Measurements from ENCODE around the gene INPP5E. TPM values are rescaled to one million over a fixed set of nuclear protein-coding genes. Genes with fewer than 3 reads are reported as not detected.

The INPP5E gene
- total and polyA plus RNA-seq, 2 donors (not counting 1 experiment from before 2014, with no cell fraction given) = 31.0 to 33.1 TPM

- H3K9me3 ChIP-seq (ENCODE audit: control extremely low read depth in 1 of 3, control insufficient read depth in 2 of 3, insufficient read depth in 1 of 3, low read length in 2 of 3) = no peaks in the 10 kb centered on the region
- Mint-ChIP-seq H3K27ac (no peak overlapping the region), H3K27me3 (no peaks in the 10 kb centered on the region), H3K9me3 (ENCODE audit: insufficient read depth) (no peaks in the 10 kb centered on the region), H3K4me3 (no peak overlapping the region), H3K4me1 (no peaks in the 10 kb centered on the region)
- DNase-seq = no peak
- H2AFZ ChIP-seq (ENCODE audit: insufficient read depth, low read depth, low read length, poor library complexity, severe bottlenecking) = no peak overlapping the region
- TF ChIP-seq CTCF (IDR thresholded peaks at IDR 0.05) (no peak), EZH2 (IDR thresholded peaks at IDR 0.05; ENCODE audit: borderline replicate concordance, insufficient read depth, low read depth, low read length, poor library complexity, severe bottlenecking) (no peak)
- peaks cover 0 to 92% of the 10 kb centered on the region in 2 experiments for H3K36me3 ChIP-seq (replicated peaks in 1 of 2; ENCODE audit: control extremely low read depth in 1 of 2, control insufficient read depth in 1 of 2, extremely low read depth in 1 of 2, insufficient read depth in 2 of 2, low read length in 1 of 2)
- no peak overlapping the region for H3K9ac ChIP-seq (ENCODE audit: low read length)
- no peak for ATAC-seq (ENCODE audit: low read depth)
- CTCF ChIA-PET = interaction anchor here (0.6 to 1.6 kb wide), 4 partner anchors 9 to 189 kb away, joined by 3 to 5 read pairs (median 3); no protein-coding TSS in a partner anchor
- WGBS (ENCODE audit: insufficient coverage) = 95% methylated on average over 15 of the region's 19 CpGs
- no peak overlapping the region for H3K4me2 ChIP-seq (replicated peaks; ENCODE audit: low read depth, low read length, poor library complexity, severe bottlenecking)
- no peak overlapping the region for H3K4me3 ChIP-seq (ENCODE audit: control extremely low read depth in 1 of 5, extremely low read depth in 1 of 5, insufficient read depth in 1 of 5, low read depth in 2 of 5, low read length in 4 of 5)
- POLR2A ChIA-PET = no interaction called here
- no peaks in the 10 kb centered on the region for H3K4me1 ChIP-seq (ENCODE audit: control insufficient read depth in 2 of 2, insufficient read depth in 2 of 2, low read length in 2 of 2)
- H3K79me2 ChIP-seq (ENCODE audit: control insufficient read depth, insufficient read depth, low read length) = peaks cover 98% of the 10 kb centered on the region
- H3K27ac ChIP-seq (ENCODE audit: low read length in 2 of 2) = no peak overlapping the region
- peaks cover 95% of the 10 kb centered on the region for H4K20me1 ChIP-seq (ENCODE audit: control insufficient read depth, insufficient read depth, low read length, poor library complexity, severe bottlenecking)
- intact Hi-C loops (cut with micrococcal nuclease) = no loop called here
- H3K27me3 ChIP-seq (replicated peaks in 1 of 4; ENCODE audit: control extremely low read depth in 1 of 4, control insufficient read depth in 3 of 4, insufficient read depth in 4 of 4, low read length in 3 of 4) = no peaks in the 10 kb centered on the region
Measured at GRCh38 chr9:136471802-136472487, 32.3 kb upstream of the INPP5E start.

- CTCF ChIA-PET = interaction anchor here (0.6 to 1.6 kb wide), 4 partner anchors 10 to 432 kb away, joined by 3 to 4 read pairs (median 3); no protein-coding TSS in a partner anchor
- Histone ChIP-seq H3K27me3 (replicated peaks in 1 of 4; ENCODE audit: control extremely low read depth in 1 of 4, control insufficient read depth in 3 of 4, insufficient read depth in 4 of 4, low read length in 3 of 4) (no peaks in the 10 kb centered on the region), H3K27ac (ENCODE audit: low read length in 2 of 2) (no peak overlapping the region), H3K36me3 (replicated peaks in 1 of 2; ENCODE audit: control extremely low read depth in 1 of 2, control insufficient read depth in 1 of 2, extremely low read depth in 1 of 2, insufficient read depth in 2 of 2, low read length in 1 of 2) (peaks cover 0 to 92% of the 10 kb centered on the region in 2 experiments), H4K20me1 (ENCODE audit: control insufficient read depth, insufficient read depth, low read length, poor library complexity, severe bottlenecking) (peaks cover 89% of the 10 kb centered on the region), H2AFZ (ENCODE audit: insufficient read depth, low read depth, low read length, poor library complexity, severe bottlenecking) (no peak overlapping the region), H3K9ac (ENCODE audit: low read length) (no peak overlapping the region), H3K4me3 (ENCODE audit: control extremely low read depth in 1 of 5, extremely low read depth in 1 of 5, insufficient read depth in 1 of 5, low read depth in 2 of 5, low read length in 4 of 5) (no peak overlapping the region), H3K4me1 (ENCODE audit: control insufficient read depth in 2 of 2, insufficient read depth in 2 of 2, low read length in 2 of 2) (no peaks in the 10 kb centered on the region), H3K79me2 (ENCODE audit: control insufficient read depth, insufficient read depth, low read length) (peaks cover 99% of the 10 kb centered on the region), H3K4me2 (replicated peaks; ENCODE audit: low read depth, low read length, poor library complexity, severe bottlenecking) (no peak overlapping the region), H3K9me3 (ENCODE audit: control extremely low read depth in 1 of 3, control insufficient read depth in 2 of 3, insufficient read depth in 1 of 3, low read length in 2 of 3) (no peaks in the 10 kb centered on the region)
- WGBS (ENCODE audit: insufficient coverage) = 99% methylated on average over 11 of the region's 12 CpGs
- DNase-seq (no peak), ATAC-seq (ENCODE audit: low read depth) (no peak)
- no peaks in the 10 kb centered on the region for H3K27me3 Mint-ChIP-seq
- no peaks in the 10 kb centered on the region for H3K4me1 Mint-ChIP-seq
- POLR2A ChIA-PET = no interaction called here
- no peak overlapping the region for H3K27ac Mint-ChIP-seq
- TF ChIP-seq EZH2 (IDR thresholded peaks at IDR 0.05; ENCODE audit: borderline replicate concordance, insufficient read depth, low read depth, low read length, poor library complexity, severe bottlenecking) (no peak), CTCF (IDR thresholded peaks at IDR 0.05) (no peak)
- no peaks in the 10 kb centered on the region for H3K9me3 Mint-ChIP-seq (ENCODE audit: insufficient read depth)
- no peak overlapping the region for H3K4me3 Mint-ChIP-seq
- intact Hi-C loops (cut with micrococcal nuclease) = no loop called here
Measured at GRCh38 chr9:136470792-136471469, 31.3 kb upstream of the INPP5E start.
